GM18519 (cell line): ENCODE results near the gene RGS3.

ENCODE experiments used
- ATAC-seq: cut with Tn5 transposase; IDR thresholded peaks from one replicate; pipeline ENCODE4 v1.9.1; 2021; ENCODE audit warnings: mild to moderate bottlenecking, moderate library complexity; ENCODE audit not compliant: unreplicated experiment, low FRiP score

The RGS3 gene

GRCh38 chr9:113581865-113582697, 118.6 kb downstream of the RGS3 start:
- peak; percentile 86 for ATAC-seq

GRCh38 chr9:113582698-113583200, 119.2 kb downstream of the RGS3 start:
- no peak for ATAC-seq

GRCh38 chr9:113583511-113584427, 120.2 kb downstream of the RGS3 start:
- no peak for ATAC-seq

GRCh38 chr9:113584428-113585084, 121.0 kb downstream of the RGS3 start:
- ATAC-seq = no peak

- ATAC-seq = no peak
Measured at GRCh38 chr9:113585085-113585442, 121.5 kb downstream of the RGS3 start.

GRCh38 chr9:113585555-113585954, 122.0 kb downstream of the RGS3 start:
- no peak for ATAC-seq

GRCh38 chr9:113587471-113588031, 124.0 kb downstream of the RGS3 start:
- ATAC-seq = no peak

- no peak for ATAC-seq
Measured at GRCh38 chr9:113588242-113588810, 124.8 kb downstream of the RGS3 start.

- ATAC-seq = no peak
Measured at GRCh38 chr9:113588936-113589335, 125.4 kb downstream of the RGS3 start.

- no peak for ATAC-seq
Measured at GRCh38 chr9:113589407-113589806, 125.9 kb downstream of the RGS3 start.

- no peak for ATAC-seq
Measured at GRCh38 chr9:113589890-113590289, 126.4 kb downstream of the RGS3 start.

GRCh38 chr9:113590389-113590788, 126.9 kb downstream of the RGS3 start:
- no peak for ATAC-seq

GRCh38 chr9:113590991-113591898, 127.7 kb downstream of the RGS3 start:
- no peak for ATAC-seq

- no peak for ATAC-seq
Measured at GRCh38 chr9:113591899-113592625, 128.5 kb downstream of the RGS3 start.

GRCh38 chr9:113592876-113593575, 129.5 kb downstream of the RGS3 start:
- ATAC-seq = no peak

GRCh38 chr9:113593682-113594281, 130.3 kb downstream of the RGS3 start:
- peak; percentile 45 for ATAC-seq

- ATAC-seq = no peak
Measured at GRCh38 chr9:113594484-113595299, 131.2 kb downstream of the RGS3 start.
